GM12878 (cell line): ENCODE results near the gene TOMT. TPM values are rescaled to one million over a fixed set of nuclear protein-coding genes. Genes with fewer than 3 reads are reported as not detected.
A peak's percentile ranks its signal among the peaks of the same experiment; 100 is the strongest.

Experiments used
- ATAC-seq: fragments of 200-7000 bp; cut with Tn5 transposase; 3 replicates; pipeline ENCODE4 v1.9.1; 2020; ENCODE audit warnings: mild to moderate bottlenecking, moderate library complexity
- BruUV-seq: library from RNA; stranded (reverse); fragments of 400-500 nt; replicated peaks from 2 replicates; lab custom pipeline; 2021; lab: Mats Ljungman, UMichigan
- CTCF ChIA-PET: fragments of 300-600 bp; sonication (Branson Sonifier 250); formaldehyde crosslinking; extraction: SDS; loops from one replicate; lab custom pipeline; 2021; ENCODE audit warnings: inconsistent platforms; lab: Yijun Ruan, JAX
- POLR2A ChIA-PET: fragments of 350-600 bp; formaldehyde crosslinking; extraction: SDS; loops from one replicate; lab custom pipeline; 2021; ENCODE audit warnings: inconsistent platforms; lab: Charles Lee
- RAD21 ChIA-PET: fragments of 300-600 bp; sonication (Branson Sonifier 250); formaldehyde crosslinking; loops from one replicate; lab custom pipeline; 2023; ENCODE audit warnings: antibody characterized with exemption; ENCODE audit not compliant: unreplicated experiment; lab: Charles Lee
- SMC1A ChIA-PET: fragments of 300-600 bp; sonication (Branson Sonifier 250); formaldehyde crosslinking; loops from one replicate; lab custom pipeline; 2023; ENCODE audit not compliant: unreplicated experiment, uncharacterized antibody; lab: Charles Lee
- DNase-seq: peaks from one replicate; pipeline ENCODE4 v3.0.0-alpha.2; 2011; ENCODE audit warnings: low read depth, low spot score
- FAIRE-seq: peaks from 3 replicates; lab custom pipeline; 2011; peaks lifted over from hg19 to GRCh38; lab: Jason Lieb, UNC
- H2AFZ ChIP-seq: 2 replicates; pipeline ENCODE4 v1.6.0; 2011; ENCODE audit warnings: low read depth, low read length, control low read depth; ENCODE audit not compliant: control insufficient read depth
- H3K27ac ChIP-seq: 2 replicates; pipeline ENCODE4 v1.5.1; 2011; ENCODE audit warnings: control low read depth; ENCODE audit not compliant: control insufficient read depth, insufficient read depth
- H3K27me3 ChIP-seq, 2 experiments: replicated peaks in 1 of 2; 2 replicates each; pipeline versions ENCODE4 v1.6.0 to v1.6.1; 2011; ENCODE audit warnings: low read length in 1 of 2; ENCODE audit not compliant: control insufficient read depth in 2 of 2, insufficient read depth in 2 of 2
- H3K36me3 ChIP-seq, 2 experiments: 2 replicates each; pipeline ENCODE4 v1.5.1; 2011; ENCODE audit warnings: low read length in 1 of 2; ENCODE audit not compliant: control insufficient read depth in 2 of 2, insufficient read depth in 2 of 2
- H3K4me1 ChIP-seq: 2 replicates; pipeline ENCODE4 v1.6.1; 2011; ENCODE audit warnings: mild to moderate bottlenecking, low read length, moderate library complexity, mixed read lengths; ENCODE audit not compliant: control insufficient read depth, insufficient read depth
- H3K4me2 ChIP-seq: 2 replicates; pipeline ENCODE4 v1.6.0; 2011; ENCODE audit warnings: control low read depth; ENCODE audit not compliant: control insufficient read depth, insufficient read depth
- H3K4me3 ChIP-seq: fragments of 200-600 bp; sonication (generic); 2 replicates; pipeline ENCODE4 v1.5.1; 2016
- H3K79me2 ChIP-seq: 2 replicates; pipeline ENCODE4 v1.6.0; 2011; ENCODE audit warnings: low read length; ENCODE audit not compliant: control insufficient read depth, insufficient read depth
- H3K9ac ChIP-seq: 2 replicates; pipeline ENCODE4 v1.8.0; 2011; ENCODE audit warnings: low read length, control low read depth, mixed read lengths; ENCODE audit not compliant: control insufficient read depth, insufficient read depth
- H3K9me3 ChIP-seq: replicated peaks from 3 replicates; pipeline ENCODE4 v1.5.1; 2011; ENCODE audit warnings: mild to moderate bottlenecking, low read length; ENCODE audit not compliant: control insufficient read depth, insufficient read depth
- H4K20me1 ChIP-seq: 2 replicates; pipeline ENCODE4 v1.6.0; 2011; ENCODE audit not compliant: control insufficient read depth, insufficient read depth
- BCL11A ChIP-seq: IDR thresholded peaks from 2 replicates; pipeline ENCODE4 v1.6.1; 2011; ENCODE audit warnings: low read depth, low read length
- HCFC1 ChIP-seq: fragments of 150-350 bp; IDR thresholded peaks from 2 replicates; pipeline ENCODE4 v1.6.1; 2014; ENCODE audit warnings: low read length
- MLLT1 ChIP-seq: fragments of 450-650 bp; IDR thresholded peaks from 2 replicates; pipeline ENCODE4 v1.6.1; 2016; ENCODE audit warnings: mild to moderate bottlenecking
- POLR2AphosphoS5 ChIP-seq: IDR thresholded peaks from 2 replicates; pipeline ENCODE4 v1.6.1; 2011; ENCODE audit warnings: mild to moderate bottlenecking, low read length, inconsistent platforms
- SMARCA5 ChIP-seq: fragments of 450-650 bp; IDR thresholded peaks from 2 replicates; pipeline ENCODE4 v1.6.1; 2017; ENCODE audit warnings: mild to moderate bottlenecking
- SPI1 ChIP-seq: IDR thresholded peaks from 2 replicates; pipeline ENCODE4 v1.6.1; 2011; ENCODE audit warnings: low read depth, mild to moderate bottlenecking, low read length, moderate library complexity, borderline replicate concordance; ENCODE audit not compliant: insufficient read depth
- WGBS: methylation state at CpG from one replicate; pipeline ENCODE4 v1.1.6; 2016; ENCODE audit warnings: low lambda C conversion rate; ENCODE audit not compliant: insufficient replicate concordance, insufficient coverage; ENCODE audit errors: missing lambda C conversion rate; 5-methylcytosine and 5-hydroxymethylcytosine counted together
- in situ Hi-C: fragments of 300-500 bp; cut with MboI; formaldehyde crosslinking; loops from 9 replicates; pipeline ENCODE4 v1.14.3; 2018; ENCODE audit warnings: mixed read lengths
- intact Hi-C: fragments of 100-400 bp; cut with micrococcal nuclease; formaldehyde crosslinking; loops from one replicate; pipeline ENCODE4 v1.14.2; 2022; ENCODE audit not compliant: unreplicated experiment
- polyA plus RNA-seq, 11 experiments: library from polyadenylated mRNA; depleted of rRNA in 4 of 11; unstranded in 6 of 11; stranded (reverse) in 5 of 11; fragments of >200 nt; fragmentation: Nextera tagmentation in 4 of 11; fragmentation: Illumina TruSeq in 1 of 11; extraction: Ambion mirVana in 4 of 11; extraction: Trizol in 1 of 11; gene quantifications; 1 replicate in 1 of 11; 2 replicates in 10 of 11; pipeline versions ENCODE4 v1.2.1 to v1.2.3, GENCODE V29; 2011 to 2016; ENCODE audit warnings: inconsistent platforms in 2 of 11, missing spikeins in 2 of 11, low read depth in 1 of 11
- total RNA-seq, 4 experiments: library from RNA; depleted of rRNA in 3 of 4; stranded (reverse); fragments of >200 nt in 3 of 4; fragmentation: Illumina TruSeq in 1 of 4; extraction: Trizol in 1 of 4; gene quantifications; 2 replicates each; pipeline versions ENCODE4 v1.2.1 to v1.2.3, GENCODE V29; 2013 to 2021

TOMT gene
- total and polyA plus RNA-seq, 10 of the 15 experiments (the other 5 are each of a cell fraction or from before 2014, with no cell fraction given): not detected

DNA sequence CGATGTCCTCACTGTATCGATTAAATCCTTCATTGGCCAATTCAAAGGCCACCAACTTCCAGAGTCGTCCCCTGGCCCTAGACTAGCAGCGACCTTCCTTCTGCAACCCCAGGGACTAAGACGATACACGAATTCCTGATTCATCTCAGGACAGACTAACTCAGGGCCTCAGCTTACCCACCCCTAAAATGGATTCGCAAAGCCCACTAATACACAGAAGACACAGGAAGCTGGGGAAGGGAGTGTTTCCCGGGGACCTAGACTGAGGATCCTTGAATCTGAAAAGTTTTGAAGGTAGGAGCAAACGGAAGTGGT lies 3.1 kb upstream of the TOMT start:
- ATAC-seq (no peak), DNase-seq (no peak)
- H3K27me3 ChIP-seq: no peaks in the 10 kb centered on the region
- SMC1A ChIA-PET: interaction anchor here (0.9 to 14.0 kb wide), 8 partner anchors 9 to 328 kb away, joined by 3 to 245 read pairs (median 8); no protein-coding TSS in a partner anchor
- peaks cover 44% of the 10 kb centered on the region for H3K79me2 ChIP-seq
- peak overlapping the region; percentile 90 for H3K27ac ChIP-seq
- no peaks in the 10 kb centered on the region for H4K20me1 ChIP-seq
- intact Hi-C loops: no loop called here
- TF ChIP-seq BCL11A (0 out of 2 replicates have a peak, but pooled peaks have one; percentile 11), HCFC1 (no peak), SMARCA5 (peak; percentile 71), MLLT1 (0 out of 2 replicates have a peak, but pooled peaks have one; percentile 23), SPI1 (0 out of 2 replicates have a peak, but pooled peaks have one; percentile 5), POLR2AphosphoS5 (0 out of 2 replicates have a peak, but pooled peaks have one; percentile 38)
- TF ChIP-seq, all 136 proteins: peak for 5
- Histone ChIP-seq H3K9me3 (no peaks in the 10 kb centered on the region), H3K4me1 (peaks cover 21% of the 10 kb centered on the region), H3K36me3 (peaks cover 11 to 14% of the 10 kb centered on the region in 2 experiments; a peak in 3 of 4 replicates), H3K4me3 (peak overlapping the region; percentile 94), H3K4me2 (peak overlapping the region; percentile 95), H3K9ac (peak overlapping the region; percentile 99), H2AFZ (peak overlapping the region; percentile 55)
- under 1% methylated on average over 9 of the region's 9 CpGs for whole genome bisulfite sequencing
- RAD21 ChIA-PET: no interaction called here
- POLR2A ChIA-PET: interaction anchor here (0.6 to 2.4 kb wide), 6 partner anchors 8 to 67 kb away, joined by 3 to 13 read pairs (median 4); partner anchors contain the start of gene ANAPC15
- FAIRE-seq: no peak
- in situ Hi-C loops: no loop called here
- no TSS peak for BruUV-seq
- CTCF ChIA-PET: interaction anchor here (0.6 to 14.0 kb wide), 6 partner anchors 10 to 1877 kb away, joined by 4 to 416 read pairs (median 11); no protein-coding TSS in a partner anchor
